GM19239 (cell line): Measurements from ENCODE around the gene LMO4.
A peak's percentile ranks its signal among the peaks of the same experiment; 100 is the strongest.

Experiments
- DNase-seq: peaks from one replicate; pipeline ENCODE4 v3.0.0; 2011; ENCODE audit warnings: low spot score; ENCODE audit not compliant: insufficient read length
- FAIRE-seq: peaks from 2 replicates; lab custom pipeline; 2011; peaks lifted over from hg19 to GRCh38; lab: Jason Lieb, UNC

LMO4 gene

DNA sequence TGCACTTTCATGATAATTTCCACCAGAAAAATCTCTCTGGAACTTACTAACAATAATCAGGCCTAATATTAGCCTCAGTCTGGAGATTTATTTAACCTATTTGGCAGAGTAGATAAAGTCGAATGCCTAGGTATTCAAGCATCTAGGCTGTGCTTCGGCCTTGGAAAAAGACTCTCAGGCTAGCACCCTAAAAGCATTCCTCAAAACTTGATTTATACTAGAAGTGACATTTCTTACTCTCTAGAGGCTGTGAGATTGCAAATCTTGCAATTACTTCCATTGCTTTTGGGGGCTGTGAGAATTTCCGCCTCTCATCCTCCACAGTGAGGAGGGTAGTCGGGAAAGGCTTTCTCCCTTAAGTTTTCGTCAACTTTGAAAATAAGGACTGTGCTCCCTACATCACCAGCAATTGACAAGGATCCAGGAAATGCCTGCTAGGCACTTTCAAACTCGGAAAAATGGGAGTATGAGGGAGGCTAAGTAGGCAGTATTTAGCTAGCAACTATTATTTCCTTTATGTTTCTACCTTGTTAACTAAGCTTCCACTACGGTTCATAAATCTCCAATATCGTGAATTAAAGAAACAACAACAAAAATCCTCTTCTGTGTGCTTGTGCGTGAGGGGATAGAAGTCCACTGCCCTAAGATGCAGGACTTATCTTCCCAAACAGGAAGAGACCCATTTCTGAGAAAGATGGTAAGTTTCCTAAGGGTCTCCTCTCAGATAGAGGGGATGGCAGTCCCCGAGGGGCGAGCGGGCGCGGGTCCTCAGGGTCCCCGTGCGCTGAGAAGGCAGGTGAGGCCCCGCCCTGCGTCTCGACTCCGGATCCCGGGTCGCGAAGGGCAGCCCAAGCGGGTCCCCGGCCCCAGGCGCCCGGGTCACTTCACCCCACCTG lies 1.1 kb upstream of the LMO4 start:
- FAIRE-seq (peak; percentile 45), DNase-seq (no peak)

DNA sequence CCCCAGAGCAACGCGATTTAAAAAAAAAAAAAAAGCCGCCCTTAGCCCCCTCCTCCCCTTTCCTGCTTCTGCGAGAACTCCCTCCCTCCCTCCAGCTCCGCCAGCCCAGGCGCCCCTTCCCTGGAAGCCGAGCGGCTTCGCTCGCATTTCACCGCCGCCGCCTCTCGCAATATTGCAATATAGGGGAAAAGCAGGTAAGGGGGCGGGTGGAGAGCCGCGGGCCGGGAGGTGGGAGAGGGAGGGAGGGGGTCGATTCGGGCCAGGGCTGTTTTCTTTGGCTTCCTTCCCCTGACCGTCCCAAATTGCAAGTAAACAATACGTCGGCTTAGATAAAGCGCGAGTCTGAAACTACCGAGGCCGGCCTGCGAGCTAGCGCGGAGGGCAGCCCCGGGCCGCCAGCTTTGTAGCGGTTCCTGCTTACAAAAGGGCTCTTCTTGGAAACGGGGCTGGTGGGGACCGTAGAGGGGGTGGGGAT lies 408 bp downstream of the LMO4 start:
- peak; percentile 81 for FAIRE-seq
- DNase-seq = no peak

DNA sequence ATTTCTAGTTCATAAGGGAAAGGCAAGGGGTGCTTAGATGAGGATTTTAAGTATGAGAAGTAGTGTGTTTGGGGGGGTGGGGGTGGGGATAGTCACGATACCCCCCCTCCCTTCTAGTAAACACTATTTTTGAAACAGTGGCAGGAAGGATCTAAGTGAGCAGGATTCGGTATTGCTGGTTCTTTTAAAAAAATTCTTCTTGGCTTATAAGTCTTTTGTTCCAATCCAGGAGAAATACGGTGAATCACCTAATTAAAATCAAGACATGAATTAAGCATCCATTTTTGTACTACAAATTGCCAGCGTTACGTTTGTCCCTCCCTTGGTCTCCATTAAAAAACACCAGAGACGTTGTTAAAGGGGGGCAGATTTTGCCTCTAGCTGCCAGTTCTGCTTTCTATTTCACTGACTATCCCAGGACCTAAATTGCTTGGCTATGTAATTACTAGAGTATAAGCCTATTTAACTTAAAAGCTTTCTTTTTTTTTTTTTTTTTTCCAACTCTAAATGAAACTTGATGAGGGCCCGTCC lies 911 bp downstream of the LMO4 start:
- FAIRE-seq (no peak), DNase-seq (no peak)

DNA sequence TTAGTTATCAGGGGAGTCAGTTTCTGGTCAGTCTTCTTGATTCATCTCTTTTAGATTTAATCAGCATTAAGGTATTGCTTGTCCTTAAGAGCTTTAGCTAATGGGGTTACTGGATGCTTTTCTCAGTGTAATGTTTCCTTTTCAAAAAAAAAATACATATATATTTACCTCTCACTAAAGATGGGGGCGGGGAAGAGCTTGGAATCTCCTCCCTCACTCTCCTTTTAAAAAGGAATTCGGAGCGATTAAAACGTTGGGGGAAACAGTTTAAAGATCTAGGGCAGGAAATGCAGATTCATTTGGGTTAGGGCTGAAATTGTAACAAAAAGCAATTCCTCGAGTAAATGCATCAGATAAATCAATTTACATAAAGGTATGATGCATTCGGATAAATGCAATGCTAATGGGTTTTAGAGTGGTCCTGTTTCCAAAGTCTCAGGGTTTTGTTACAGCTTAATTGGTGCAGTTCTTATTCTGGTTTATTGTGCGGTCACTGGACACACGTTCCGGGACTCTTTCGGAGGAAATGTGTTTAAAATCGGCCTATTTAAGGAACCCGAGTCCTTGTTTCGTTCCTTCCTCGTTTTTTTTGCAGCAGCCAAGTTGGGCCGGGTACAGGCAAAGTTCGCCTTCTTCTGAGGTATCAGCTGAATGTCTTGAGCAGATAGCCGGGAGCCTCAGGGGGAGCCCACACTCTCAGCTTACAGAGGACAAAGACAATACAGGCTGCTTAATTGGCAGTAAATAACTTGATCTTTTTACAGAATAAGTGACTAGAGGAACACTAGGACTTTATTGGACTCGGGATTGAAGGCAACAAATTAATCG lies 1.6 kb downstream of the LMO4 start:
- FAIRE-seq (peak; percentile 72), DNase-seq (no peak)

DNA sequence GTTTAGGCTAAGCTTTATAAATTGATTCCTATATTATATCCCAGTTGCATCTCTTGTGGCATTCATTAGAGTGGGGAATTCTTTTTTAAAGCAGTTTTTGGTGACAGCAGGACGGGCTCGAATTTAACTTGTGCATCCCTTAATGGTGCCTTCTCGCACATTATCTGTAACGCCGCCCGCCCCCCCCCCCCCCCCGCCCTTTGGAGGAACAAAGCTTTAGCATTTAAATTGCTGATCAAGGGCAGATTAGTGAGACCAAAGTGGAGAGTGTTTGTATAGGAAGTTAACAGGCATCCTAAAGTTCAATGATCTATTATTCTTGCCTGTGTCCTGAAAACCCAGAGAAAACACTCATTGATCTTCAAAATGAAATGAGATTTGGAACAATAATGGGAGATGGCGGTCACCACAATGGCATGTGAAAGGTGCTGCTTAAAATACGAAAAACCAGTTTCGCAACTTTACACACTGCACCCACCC lies 2.2 kb downstream of the LMO4 start:
- no peak for FAIRE-seq

DNA sequence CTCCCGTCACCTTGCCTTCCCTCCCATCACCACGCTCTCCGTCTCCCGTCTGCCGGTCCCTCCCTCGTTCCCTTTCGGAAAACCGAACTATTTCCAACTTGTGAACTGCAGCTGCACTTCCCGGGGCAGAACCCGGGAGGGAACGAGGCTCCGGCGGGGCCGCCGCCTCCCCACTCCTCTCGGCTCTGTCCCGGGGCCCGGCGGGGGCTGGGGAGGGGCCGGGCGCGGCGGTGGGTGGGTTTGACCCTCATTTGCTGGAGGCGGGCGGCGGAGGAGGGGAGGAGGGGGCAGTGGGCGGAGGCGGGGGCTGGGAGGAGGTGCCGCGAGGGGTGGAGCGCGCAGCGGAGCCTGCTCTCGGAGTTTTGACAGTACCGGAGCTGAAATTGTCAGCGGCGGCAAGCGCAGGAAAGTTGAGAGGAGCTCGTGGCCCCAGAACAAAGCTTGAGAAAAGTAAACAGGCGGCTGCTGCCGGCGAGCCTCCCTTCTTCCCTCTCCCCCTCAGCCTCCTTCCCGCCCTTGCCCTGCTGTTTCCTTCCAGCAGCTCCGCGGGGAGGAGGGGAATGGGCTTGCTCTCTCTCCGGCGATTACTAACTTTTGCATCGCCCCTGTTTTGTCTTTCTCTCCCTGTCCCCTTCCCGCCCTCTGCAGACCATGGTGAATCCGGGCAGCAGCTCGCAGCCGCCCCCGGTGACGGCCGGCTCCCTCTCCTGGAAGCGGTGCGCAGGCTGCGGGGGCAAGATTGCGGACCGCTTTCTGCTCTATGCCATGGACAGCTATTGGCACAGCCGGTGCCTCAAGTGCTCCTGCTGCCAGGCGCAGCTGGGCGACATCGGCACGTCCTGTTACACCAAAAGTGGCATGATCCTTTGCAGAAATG lies 2.9 kb downstream of the LMO4 start:
- DNase-seq = no peak
- peak; percentile 69 for FAIRE-seq

More for the DNA sequence above, 2.2 kb downstream of the LMO4 start:
- DNase-seq = no peak

DNA sequence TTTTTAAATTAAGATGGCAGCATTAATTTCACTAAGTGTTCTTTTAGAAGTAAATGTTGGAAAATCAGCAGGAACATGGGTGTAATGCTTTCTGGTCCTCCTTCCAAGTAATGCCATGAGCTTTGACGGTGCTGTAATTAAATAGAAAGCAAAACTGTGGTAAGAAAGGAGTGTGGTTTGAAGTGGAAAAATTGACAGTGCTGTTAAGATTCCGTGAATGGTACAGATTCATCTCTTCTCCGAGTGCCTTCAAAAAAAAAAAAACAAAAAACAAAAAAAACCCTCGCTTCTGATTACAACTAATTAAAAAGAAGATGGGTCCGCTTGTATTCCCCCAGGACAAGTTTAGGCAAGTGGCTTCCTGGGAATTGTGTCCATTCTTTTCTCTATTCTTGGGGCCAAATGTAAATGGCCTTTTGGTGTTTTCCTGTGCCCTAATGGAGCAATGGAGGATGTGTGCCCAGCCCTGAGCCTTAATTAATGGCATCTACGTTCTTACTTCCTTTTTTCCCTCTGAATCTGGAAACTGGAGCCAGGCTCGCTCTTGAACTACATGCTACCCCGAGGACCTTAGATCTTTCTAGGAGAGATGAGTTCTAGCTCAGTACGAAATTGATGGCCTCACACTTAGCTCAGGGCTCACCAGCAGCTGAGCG lies 5.1 kb downstream of the LMO4 start:
- DNase-seq (no peak), FAIRE-seq (peak; percentile 75)

DNA sequence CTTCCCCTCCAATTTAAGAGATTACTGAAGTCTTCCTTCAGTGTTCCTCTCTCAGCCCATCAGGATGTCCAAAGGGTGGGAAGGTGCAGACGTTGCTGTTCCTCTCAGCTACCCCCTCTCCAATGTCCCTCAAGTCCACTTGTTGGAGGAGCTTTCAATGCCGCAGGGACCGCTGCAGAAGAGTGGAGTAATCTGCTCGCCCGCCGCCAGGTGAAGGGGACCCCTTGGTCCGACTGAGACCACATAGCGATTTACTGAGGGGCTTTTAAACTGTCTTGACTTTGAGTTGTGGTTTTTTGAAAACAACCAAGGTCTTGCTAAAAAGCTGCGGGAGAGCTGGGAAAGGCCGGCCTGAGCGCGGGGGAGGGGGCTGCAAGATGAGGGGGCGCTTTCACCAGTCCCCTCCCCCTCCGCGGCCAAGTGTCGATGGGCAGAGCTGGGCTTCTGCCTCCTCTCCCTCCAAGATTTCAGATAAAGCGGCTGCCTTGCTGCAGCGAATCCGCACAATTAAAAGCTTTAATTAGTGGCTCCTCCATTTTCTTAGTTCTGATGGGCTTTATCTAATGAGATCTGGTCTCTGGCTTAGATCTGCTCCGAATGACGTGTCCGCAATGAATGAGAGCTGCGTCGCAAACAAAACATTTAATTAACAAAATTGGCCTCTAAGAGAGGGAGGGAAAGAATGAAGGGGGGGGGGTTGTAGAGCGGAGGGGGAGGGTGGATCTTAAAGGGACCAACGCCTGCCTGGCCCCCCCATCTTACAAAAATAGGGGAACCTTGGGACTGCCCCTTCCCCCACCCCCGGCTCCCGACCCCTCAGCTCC lies 5.9 kb downstream of the LMO4 start:
- FAIRE-seq (no peak), DNase-seq (no peak)

DNA sequence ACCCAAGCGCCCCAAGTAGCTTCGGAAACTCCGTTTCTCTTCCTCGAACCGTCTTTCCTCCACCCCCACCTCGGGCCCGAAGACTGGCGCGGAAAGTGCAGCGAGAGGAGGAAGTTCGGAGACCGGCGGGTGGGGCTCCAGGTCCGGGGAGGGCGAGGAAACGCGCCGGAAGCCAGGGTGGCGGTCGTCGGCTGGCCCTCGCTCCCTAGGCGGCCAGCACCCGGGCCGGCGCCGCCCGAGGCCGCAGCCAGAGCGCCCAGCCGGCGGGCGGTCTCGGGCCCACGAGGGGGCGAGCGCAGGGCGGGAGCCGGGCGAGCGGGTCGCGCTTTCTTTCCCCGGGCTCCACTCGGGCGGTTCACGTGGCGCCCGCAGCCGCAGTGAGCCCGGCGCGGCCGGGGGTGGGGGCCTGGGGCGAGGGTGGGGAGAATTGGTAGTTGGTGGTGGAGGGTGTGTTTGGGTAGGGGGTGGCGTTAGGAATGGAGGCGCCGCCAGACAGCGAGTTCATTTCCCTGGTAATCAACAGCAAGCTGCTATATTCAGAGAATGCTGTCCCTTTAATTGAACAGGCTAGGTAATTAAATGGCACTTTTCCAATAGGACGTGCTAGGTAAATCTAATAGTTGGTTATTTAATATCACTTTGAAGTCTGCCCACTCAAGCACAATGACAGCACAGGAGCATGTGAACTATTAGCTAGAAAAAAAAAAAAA lies 6.7 kb downstream of the LMO4 start:
- DNase-seq (peak; percentile 70), FAIRE-seq (peak; percentile 87)

DNA sequence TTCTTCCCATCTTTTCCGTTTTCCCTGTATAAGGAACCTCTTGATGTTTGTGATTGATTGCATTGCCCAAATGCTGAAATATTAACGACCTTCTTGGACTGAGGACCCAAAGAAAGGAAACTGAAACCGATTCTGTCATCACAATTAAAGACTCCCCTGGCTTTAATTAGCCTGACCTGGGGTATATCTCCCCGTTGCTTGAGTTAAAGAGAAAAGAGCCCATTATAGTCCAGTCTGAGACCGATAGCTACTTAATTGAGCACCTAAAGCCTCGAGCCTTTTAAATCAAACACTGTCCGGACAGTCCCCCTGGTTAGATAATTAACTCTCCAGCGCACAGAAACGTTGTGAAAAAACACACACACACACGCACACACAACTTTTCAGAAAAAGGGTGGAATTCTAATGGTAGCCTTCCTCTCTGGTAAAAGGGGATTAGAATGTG lies 8.0 kb downstream of the LMO4 start:
- FAIRE-seq (peak; percentile 92), DNase-seq (no peak)

DNA sequence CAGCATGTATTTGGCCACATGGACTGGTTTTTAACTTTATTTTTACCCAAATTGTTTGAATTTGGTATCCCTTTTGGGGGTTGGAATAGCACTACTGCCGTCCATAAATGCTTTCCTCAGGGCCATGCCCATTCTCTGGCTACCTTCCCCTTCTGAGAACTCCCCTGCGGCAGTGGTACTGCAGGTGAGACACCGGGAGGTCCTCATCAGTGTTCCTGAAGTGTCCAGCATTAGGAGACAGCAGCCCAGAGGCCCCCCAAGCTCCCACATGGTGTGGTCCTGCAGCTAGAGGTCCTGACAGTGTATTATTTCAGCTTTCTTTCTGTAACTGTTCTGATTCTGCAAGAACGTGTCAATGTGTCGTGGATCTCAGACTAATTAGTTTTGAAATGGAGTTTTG lies 8.9 kb downstream of the LMO4 start:
- DNase-seq = no peak
- peak; percentile 14 for FAIRE-seq

DNA sequence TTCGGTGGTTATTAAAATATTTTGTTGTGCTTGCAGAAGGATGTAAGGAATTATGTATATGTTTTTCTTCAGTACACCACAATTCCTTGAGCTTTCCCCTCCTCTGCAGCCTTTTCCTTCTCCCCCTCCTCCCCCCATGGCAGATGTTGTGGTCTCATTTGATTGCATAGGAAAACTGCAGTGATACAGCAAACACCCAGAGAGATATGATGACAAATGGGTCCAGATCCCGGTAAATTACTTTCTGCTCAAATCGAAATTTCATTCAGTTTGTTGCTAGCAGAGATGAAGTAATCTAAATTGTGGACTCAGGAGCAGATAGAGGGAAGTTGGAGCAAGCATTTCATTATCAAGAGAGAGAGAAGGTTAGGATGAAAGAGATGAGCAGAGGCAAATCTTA lies 9.9 kb downstream of the LMO4 start:
- no peak for FAIRE-seq
- no peak for DNase-seq

DNA sequence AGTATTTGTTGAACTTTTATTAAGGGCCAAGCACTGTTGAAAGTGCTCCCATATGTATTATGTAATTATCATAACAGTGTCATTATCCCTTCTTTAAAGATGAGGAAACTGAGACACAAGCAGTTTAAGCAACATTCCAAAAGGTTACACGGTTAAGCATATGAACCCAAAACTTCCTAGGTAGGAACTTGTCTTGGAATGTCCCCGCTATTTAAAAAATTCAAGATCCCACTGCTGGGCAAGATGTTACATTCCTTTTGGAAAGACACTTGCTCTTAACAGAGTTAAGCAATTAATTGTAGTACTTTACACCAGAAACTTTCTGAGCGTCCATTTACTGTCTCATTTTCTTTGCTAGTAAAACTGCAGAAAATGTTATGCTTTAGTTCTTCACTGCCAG lies 15.6 kb downstream of the LMO4 start:
- no peak for FAIRE-seq

DNA sequence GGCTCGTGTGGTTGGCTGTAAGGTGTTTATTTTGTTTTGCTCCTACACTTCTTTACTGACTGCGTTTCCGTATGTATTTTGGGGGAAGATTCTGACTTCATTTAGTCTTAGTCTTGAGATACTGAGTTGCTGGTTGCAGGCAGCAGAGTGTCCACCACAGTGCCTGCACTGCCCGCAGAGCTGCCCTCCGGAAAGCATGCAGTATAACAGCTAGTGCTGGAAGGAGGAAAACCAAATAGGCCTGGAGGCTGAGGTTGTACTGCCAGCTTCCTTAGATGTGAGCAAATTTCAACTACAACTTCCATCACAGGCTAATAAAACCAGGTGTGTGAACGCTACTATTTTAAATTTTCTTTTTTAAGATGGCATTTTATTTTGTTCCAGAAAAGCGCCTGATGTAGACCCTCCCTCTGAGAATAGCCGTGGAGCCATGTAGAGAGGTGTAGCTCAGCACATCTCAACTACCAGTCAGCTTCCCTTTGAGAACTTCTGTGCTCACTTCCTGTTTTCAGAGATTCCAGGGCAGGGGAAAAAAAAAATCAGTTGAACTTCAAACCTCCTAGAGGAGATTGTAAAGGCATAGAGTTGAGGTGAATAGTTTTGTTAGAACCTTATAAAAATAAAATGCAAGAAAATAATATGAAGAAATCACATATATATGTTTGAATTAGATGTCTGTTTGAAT lies 17.6 kb downstream of the LMO4 start:
- FAIRE-seq (no peak), DNase-seq (no peak)

More for the DNA sequence above, 15.6 kb downstream of the LMO4 start:
- no peak for DNase-seq

DNA sequence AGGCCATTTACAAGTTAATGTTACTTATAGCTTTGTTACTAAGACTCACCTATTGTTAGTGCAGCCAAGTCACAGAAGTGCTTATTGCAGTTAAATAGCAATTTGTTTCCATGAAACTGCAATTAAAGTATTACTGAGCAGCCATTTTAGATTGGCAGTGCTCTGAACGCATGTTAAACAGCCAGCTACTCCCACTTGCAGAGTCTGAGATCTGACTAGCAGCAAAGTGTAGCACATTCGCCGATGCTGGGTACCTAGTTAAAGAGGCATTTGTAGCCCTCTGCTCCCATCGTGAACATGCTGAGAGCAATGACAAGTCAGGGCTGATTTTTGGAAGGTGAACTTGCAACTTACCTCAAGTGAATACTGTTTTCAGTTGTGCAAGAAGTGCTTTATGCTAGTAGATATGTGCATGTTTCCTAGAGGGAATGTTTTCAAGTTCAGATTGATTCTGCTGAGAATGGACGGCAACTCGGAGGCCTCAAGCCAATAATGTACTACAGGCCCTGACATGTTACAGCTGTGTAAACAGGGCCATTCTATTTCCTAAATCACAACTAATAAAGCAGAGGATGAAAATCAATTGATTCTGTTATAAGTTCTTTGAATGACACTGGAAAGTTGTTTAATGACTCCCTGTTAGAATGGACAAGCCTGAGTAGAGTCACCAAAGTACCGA lies 19.8 kb downstream of the LMO4 start:
- DNase-seq = no peak
- FAIRE-seq = no peak

DNA sequence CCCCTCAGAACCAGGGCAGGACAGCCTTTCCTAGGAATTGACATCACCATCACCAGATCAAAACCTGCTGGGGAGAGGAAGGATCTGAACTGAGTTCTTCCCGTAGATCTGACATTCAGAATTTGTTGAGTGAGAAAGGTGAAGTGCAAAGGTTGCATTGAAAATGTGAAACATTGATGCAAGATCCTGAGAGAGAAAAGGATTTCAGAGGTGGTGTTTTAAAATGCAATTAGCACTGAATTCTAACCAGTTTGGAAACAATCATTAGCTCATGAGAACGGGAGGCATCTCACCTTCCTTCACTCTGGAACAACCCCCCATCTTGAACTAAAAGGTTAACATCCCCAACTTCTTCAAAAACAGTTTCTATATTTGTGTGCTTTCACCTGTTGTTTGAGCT lies 20.4 kb downstream of the LMO4 start:
- DNase-seq (no peak), FAIRE-seq (no peak)

DNA sequence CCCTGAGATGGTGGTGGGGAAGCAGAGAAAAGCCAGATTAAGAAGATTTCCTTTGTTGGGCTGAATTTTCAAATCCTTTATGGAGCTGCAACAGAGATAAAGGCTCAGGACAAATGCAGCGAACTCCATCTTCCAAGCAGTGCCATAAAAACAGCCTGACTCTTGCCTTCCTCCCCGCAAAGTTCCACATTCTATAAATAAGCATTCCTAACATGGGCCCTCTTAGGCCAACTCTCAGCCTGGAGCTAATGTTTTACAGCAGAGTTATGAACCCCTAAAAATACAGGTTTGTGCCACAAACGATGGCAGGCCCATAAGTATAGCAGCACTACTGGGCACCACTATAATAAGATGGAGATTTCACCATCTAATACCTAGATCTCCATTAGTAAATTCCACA lies 27.2 kb downstream of the LMO4 start:
- DNase-seq = no peak
- no peak for FAIRE-seq
